ENCODE results near the gene DCAF8L1. TPM values are rescaled to one million over a fixed set of nuclear protein-coding genes. Genes with fewer than 3 reads are reported as not detected.

Gene DCAF8L1
- total and polyA plus RNA-seq, 2 of the 8 experiments (the other 6 are each of a cell fraction or from before 2014, with no cell fraction given) = not detected

- Histone ChIP-seq H3K79me2 (ENCODE audit: control insufficient read depth in 1 of 2, insufficient read depth in 2 of 2, low read length in 2 of 2) (no peaks in the 10 kb centered on the region), H3K4me1 (replicated peaks in 1 of 4; ENCODE audit: control insufficient read depth in 3 of 4, insufficient read depth in 4 of 4, low read length in 3 of 4) (no peaks in the 10 kb centered on the region), H3K23me2 (ENCODE audit: low read depth, low read length) (no peaks in the 10 kb centered on the region), H3K14ac (ENCODE audit: insufficient read length) (no peak overlapping the region), H3K9ac (replicated peaks in 1 of 4; ENCODE audit: extremely low read depth in 1 of 4, low read depth in 3 of 4, low read length in 3 of 4) (no peak overlapping the region), H4K91ac (replicated peaks; ENCODE audit: insufficient read length, low read length) (no peak overlapping the region), H2BK20ac (ENCODE audit: low read length) (no peak overlapping the region), H3K9me3 (ENCODE audit: insufficient read depth in 2 of 2, low read depth in 1 of 2, low read length in 1 of 2) (no peaks in the 10 kb centered on the region), H3K18ac (ENCODE audit: extremely low read depth, low read length) (no peak overlapping the region), H2AK5ac (ENCODE audit: low read depth, low read length) (no peak overlapping the region), H3K4me2 (ENCODE audit: insufficient read depth in 1 of 2, low read depth in 2 of 2, low read length in 2 of 2) (no peak overlapping the region), H3K23ac (ENCODE audit: insufficient read length) (no peak overlapping the region), H2AFZ (ENCODE audit: low read length) (no peak overlapping the region), H3K27me3 (replicated peaks in 1 of 4; ENCODE audit: control insufficient read depth in 3 of 4, extremely low read depth in 1 of 4, insufficient read depth in 3 of 4, low read length in 3 of 4) (no peaks in the 10 kb centered on the region), H2BK15ac (ENCODE audit: low read length) (no peak overlapping the region), H3K4ac (replicated peaks; ENCODE audit: insufficient read length, low read depth, low read length) (no peak overlapping the region), H4K8ac (ENCODE audit: extremely low read depth, insufficient read depth, low read length) (no peak overlapping the region), H4K5ac (ENCODE audit: insufficient read length, low read depth, low read length) (no peak overlapping the region), H3K79me1 (ENCODE audit: low read depth, low read length) (no peaks in the 10 kb centered on the region), H4K20me1 (replicated peaks in 1 of 2; ENCODE audit: control insufficient read depth in 1 of 2, insufficient read depth in 2 of 2, low read length in 2 of 2) (no peaks in the 10 kb centered on the region), H3K36me3 (ENCODE audit: control insufficient read depth in 2 of 4, insufficient read depth in 4 of 4, low read length in 3 of 4) (no peaks in the 10 kb centered on the region), H3K27ac (ENCODE audit: low read depth, low read length) (no peak overlapping the region), H3K56ac (replicated peaks; ENCODE audit: insufficient read length, low read depth, low read length) (no peak overlapping the region), H2BK12ac (ENCODE audit: low read depth, low read length) (no peak overlapping the region), H2BK120ac (replicated peaks; ENCODE audit: low read depth, low read length) (no peak overlapping the region), H2BK5ac (ENCODE audit: low read depth, low read length) (no peak overlapping the region), H3K4me3 (ENCODE audit: extremely low read depth in 1 of 4, insufficient read depth in 2 of 4, low read depth in 3 of 4, low read length in 4 of 4) (no peak overlapping the region)
- POLR2A ChIA-PET (ENCODE audit: partially characterized antibody) = no interaction called here
- DNase-seq (ENCODE audit: low read depth in 1 of 2, low spot score in 2 of 2) (no peak), FAIRE-seq (no peak)
- 95% methylated on average over 2 of the region's 2 CpGs; no CpG with 5 or more reads in 1 of the 2 experiments for WGBS, 2 experiments (ENCODE audit: extremely low coverage in 1 of 2, insufficient coverage in 1 of 2, insufficient read length in 1 of 2, insufficient replicate concordance in 2 of 2, low coverage in 1 of 2, low lambda C conversion rate in 2 of 2, missing lambda C conversion rate in 1 of 2)
- CTCF ChIA-PET (ENCODE audit: partially characterized antibody) = no interaction called here
- no peak for TF ChIP-seq SP2 (IDR thresholded peaks at IDR 0.05; ENCODE audit: low read length)
- TF ChIP-seq ATF2 (IDR thresholded peaks at IDR 0.05; ENCODE audit: low read length) = no peak
- no peak for TF ChIP-seq MAFK (IDR thresholded peaks at IDR 0.05; ENCODE audit: low read depth, low read length)
- no peak for TF ChIP-seq E2F6 (IDR thresholded peaks at IDR 0.05)
- TF ChIP-seq, protein P1, sequence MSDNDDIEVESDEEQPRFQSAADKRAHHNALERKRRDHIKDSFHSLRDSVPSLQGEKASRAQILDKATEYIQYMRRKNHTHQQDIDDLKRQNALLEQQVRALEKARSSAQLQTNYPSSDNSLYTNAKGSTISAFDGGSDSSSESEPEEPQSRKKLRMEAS (IDR thresholded peaks at IDR 0.05) = no peak
Measured at GRCh38 chrX:28022371-28022770, 41.1 kb upstream of the DCAF8L1 start.

Measured in H1 (cell line).